Mesenchymal stem cell (in vitro differentiated cells and primary cell): ENCODE measurements around the gene HCFC2.

Source experiments
- DNase-seq: peaks from one replicate; pipeline ENCODE4 v3.0.0-alpha.2; 2013
- H2AFZ ChIP-seq: one replicate; pipeline ENCODE4 v1.6.1; 2013; ENCODE audit warnings: low read depth, mild to moderate bottlenecking, control low read depth, inconsistent platforms, low read length, moderate library complexity
- H2AK5ac ChIP-seq: 2 replicates; pipeline ENCODE4 v1.6.1; 2013; ENCODE audit warnings: low read length, moderate library complexity, mild to moderate bottlenecking, inconsistent platforms; ENCODE audit not compliant: severe bottlenecking
- H2BK120ac ChIP-seq: one replicate; pipeline ENCODE4 v1.6.1; 2013; ENCODE audit warnings: low read depth, mild to moderate bottlenecking, inconsistent platforms, low read length, moderate library complexity
- H2BK12ac ChIP-seq, 2 experiments: one replicate each; pipeline ENCODE4 v1.6.1; 2013; ENCODE audit warnings: inconsistent platforms in 2 of 2, low read length in 2 of 2, mild to moderate bottlenecking in 2 of 2, moderate library complexity in 2 of 2, control low read depth in 1 of 2
- H2BK15ac ChIP-seq: one replicate; pipeline ENCODE4 v1.6.1; 2013; ENCODE audit warnings: mild to moderate bottlenecking, low read depth, inconsistent platforms; ENCODE audit not compliant: poor library complexity, severe bottlenecking
- H2BK5ac ChIP-seq: 2 replicates; pipeline ENCODE4 v1.6.1; 2013; ENCODE audit warnings: low read depth, mild to moderate bottlenecking, low read length, control low read depth, inconsistent platforms; ENCODE audit not compliant: poor library complexity, severe bottlenecking
- H3K14ac ChIP-seq, 2 experiments: one replicate each; pipeline ENCODE4 v1.6.1; 2013; ENCODE audit warnings: inconsistent platforms in 2 of 2, low read length in 2 of 2, control low read depth in 1 of 2, mild to moderate bottlenecking in 1 of 2, moderate library complexity in 1 of 2
- H3K18ac ChIP-seq, 2 experiments: one replicate each; pipeline ENCODE4 v1.6.1; 2013; ENCODE audit warnings: inconsistent platforms in 2 of 2, low read length in 2 of 2, control low read depth in 1 of 2, low read depth in 1 of 2, mild to moderate bottlenecking in 1 of 2
- H3K23ac ChIP-seq, 2 experiments: one replicate each; pipeline ENCODE4 v1.6.1; 2013; ENCODE audit warnings: inconsistent platforms in 2 of 2, low read length in 2 of 2, mild to moderate bottlenecking in 2 of 2, moderate library complexity in 2 of 2, control low read depth in 1 of 2
- H3K27ac ChIP-seq: 2 replicates; pipeline ENCODE4 v1.5.1; 2013; ENCODE audit warnings: mild to moderate bottlenecking, moderate library complexity, low read length, control low read depth, inconsistent platforms; ENCODE audit not compliant: poor library complexity, severe bottlenecking
- H3K27me3 ChIP-seq, 2 experiments: 2 replicates each; pipeline versions ENCODE4 v1.6.1 to v1.7.0; 2013; ENCODE audit warnings: low read length in 2 of 2, mild to moderate bottlenecking in 2 of 2, moderate library complexity in 2 of 2, control low read depth in 1 of 2, inconsistent platforms in 1 of 2; ENCODE audit not compliant: control insufficient read depth in 1 of 2, insufficient read depth in 1 of 2
- H3K36me3 ChIP-seq, 2 experiments: 2 replicates each; pipeline versions ENCODE4 v1.6.1 to v1.7.0; 2013; ENCODE audit warnings: low read length in 2 of 2, control low read depth in 1 of 2, inconsistent platforms in 1 of 2, low read depth in 1 of 2, mild to moderate bottlenecking in 1 of 2; ENCODE audit not compliant: insufficient read depth in 2 of 2, control insufficient read depth in 1 of 2
- H3K4ac ChIP-seq, 2 experiments: one replicate each; pipeline ENCODE4 v1.6.1; 2013; ENCODE audit warnings: inconsistent platforms in 2 of 2, low read length in 2 of 2, mild to moderate bottlenecking in 2 of 2, moderate library complexity in 2 of 2, control low read depth in 1 of 2, low read depth in 1 of 2
- H3K4me1 ChIP-seq: 2 replicates; pipeline ENCODE4 v1.6.1; 2013; ENCODE audit warnings: low read depth, low read length, control low read depth; ENCODE audit not compliant: control insufficient read depth, insufficient read depth
- H3K4me2 ChIP-seq: 2 replicates; pipeline ENCODE4 v1.6.1; 2013; ENCODE audit warnings: low read length, mild to moderate bottlenecking, inconsistent platforms; ENCODE audit not compliant: poor library complexity, severe bottlenecking
- H3K4me3 ChIP-seq, 2 experiments: 2 replicates each; pipeline versions ENCODE4 v1.5.1 to v1.7.0; 2013; ENCODE audit warnings: low read length in 2 of 2, mild to moderate bottlenecking in 2 of 2, control low read depth in 1 of 2, low read depth in 1 of 2; ENCODE audit not compliant: insufficient read depth in 1 of 2
- H3K79me1 ChIP-seq: replicated peaks from 2 replicates; pipeline ENCODE4 v1.6.1; 2013; ENCODE audit warnings: mild to moderate bottlenecking, control low read depth, low read length, inconsistent platforms; ENCODE audit not compliant: poor library complexity, severe bottlenecking
- H3K9ac ChIP-seq: 2 replicates; pipeline ENCODE4 v1.7.0; 2013; ENCODE audit warnings: mild to moderate bottlenecking, low read length, moderate library complexity
- H3K9me3 ChIP-seq: 2 replicates; pipeline ENCODE4 v1.7.0; 2013; ENCODE audit warnings: mild to moderate bottlenecking, low read length; ENCODE audit not compliant: control insufficient read depth
- H4K8ac ChIP-seq: one replicate; pipeline ENCODE4 v1.6.1; 2013; ENCODE audit warnings: inconsistent platforms, mild to moderate bottlenecking, low read length, moderate library complexity
- H4K91ac ChIP-seq: one replicate; pipeline ENCODE4 v1.6.1; 2013; ENCODE audit warnings: mild to moderate bottlenecking, low read length, inconsistent platforms
- WGBS: methylation state at CpG from one replicate; pipeline ENCODE4 v1.1.7; 2013; ENCODE audit warnings: mixed read lengths; 5-methylcytosine and 5-hydroxymethylcytosine counted together

Gene HCFC2

GRCh38 chr12:104056419-104056972 is 7.8 kb upstream of the HCFC2 start:
- Histone ChIP-seq H4K91ac (no peak overlapping the region), H3K36me3 (no peaks in the 10 kb centered on the region), H3K4me1 (no peaks in the 10 kb centered on the region), H3K79me1 (no peaks in the 10 kb centered on the region), H2BK12ac (no peak overlapping the region), H3K4ac (no peak overlapping the region), H3K9ac (peak overlapping the region; percentile 11), H3K4me2 (no peak overlapping the region), H3K27ac (no peak overlapping the region), H2BK15ac (no peak overlapping the region), H3K27me3 (peaks cover 0 to 22% of the 10 kb centered on the region in 2 experiments), H2AK5ac (no peak overlapping the region), H2BK120ac (no peak overlapping the region), H3K4me3 (no peak overlapping the region), H2BK5ac (no peak overlapping the region), H4K8ac (no peak overlapping the region), H2AFZ (no peak overlapping the region), H3K14ac (no peak overlapping the region), H3K9me3 (no peaks in the 10 kb centered on the region), H3K23ac (no peak overlapping the region), H3K18ac (no peak overlapping the region)
- 96% methylated on average over 4 of the region's 4 CpGs for WGBS
- DNase-seq = no peak

DNA sequence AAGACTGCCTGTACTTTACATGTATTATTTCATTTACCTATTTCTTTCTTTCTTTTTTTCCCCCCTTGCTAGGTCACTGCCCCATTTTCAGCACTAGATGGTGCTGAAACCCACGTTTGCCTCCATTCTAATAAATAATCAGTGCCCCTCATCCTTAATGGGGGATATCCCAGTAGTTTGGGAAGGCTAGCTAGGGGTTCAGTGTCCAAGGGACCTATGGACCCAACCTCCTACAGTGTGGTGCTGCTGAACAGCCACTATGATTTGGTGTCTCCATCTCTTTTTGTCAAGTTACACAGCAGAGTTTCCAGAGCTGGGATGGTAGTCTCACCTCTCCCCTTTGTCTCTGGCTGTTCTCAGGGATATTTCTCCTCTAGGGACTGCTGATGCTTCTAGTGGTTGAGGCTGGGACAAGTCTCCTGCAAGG is 6.5 kb upstream of the HCFC2 start:
- no peaks in the 10 kb centered on the region for H3K79me1 ChIP-seq
- no peak overlapping the region for H2BK15ac ChIP-seq
- H3K27ac ChIP-seq = no peak overlapping the region
- H3K27me3 ChIP-seq = peaks cover 0 to 22% of the 10 kb centered on the region in 2 experiments
- H3K36me3 ChIP-seq = no peaks in the 10 kb centered on the region
- no peaks in the 10 kb centered on the region for H3K4me1 ChIP-seq
- no peak overlapping the region for H3K14ac ChIP-seq
- no peaks in the 10 kb centered on the region for H3K9me3 ChIP-seq
- WGBS = 0% methylated on average over 1 of the region's 1 CpG
- no peak overlapping the region for H2AFZ ChIP-seq
- H4K8ac ChIP-seq = no peak overlapping the region
- H2BK5ac ChIP-seq = no peak overlapping the region
- no peak overlapping the region for H3K4ac ChIP-seq
- H2AK5ac ChIP-seq = no peak overlapping the region
- H2BK120ac ChIP-seq = no peak overlapping the region
- H3K18ac ChIP-seq = no peak overlapping the region
- H3K4me3 ChIP-seq = no peak overlapping the region
- H4K91ac ChIP-seq = no peak overlapping the region
- no peak overlapping the region for H3K4me2 ChIP-seq
- DNase-seq = peak; percentile 46
- H2BK12ac ChIP-seq = no peak overlapping the region
- H3K23ac ChIP-seq = no peak overlapping the region
- no peak overlapping the region for H3K9ac ChIP-seq

DNA sequence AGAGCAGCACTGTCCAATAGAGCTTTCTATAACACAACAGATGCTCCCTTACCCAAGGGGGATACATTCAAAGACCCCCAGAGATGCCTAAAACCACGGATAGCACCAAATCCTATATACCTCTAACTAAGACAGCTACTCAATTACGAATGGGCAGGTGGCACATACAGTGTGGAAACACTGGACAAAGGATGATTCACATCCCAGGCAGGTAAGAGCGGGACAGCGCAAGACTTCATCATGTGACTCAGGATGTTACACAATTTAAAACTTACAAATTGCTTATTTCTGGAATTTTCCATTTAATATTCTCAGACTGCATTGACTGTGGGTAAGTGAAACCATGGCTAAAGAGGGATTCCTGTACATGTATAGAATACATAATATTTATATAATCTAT is 5.5 kb upstream of the HCFC2 start:
- Histone ChIP-seq H3K4ac (no peak overlapping the region), H3K4me1 (peaks cover 1% of the 10 kb centered on the region), H3K9me3 (no peaks in the 10 kb centered on the region), H3K79me1 (no peaks in the 10 kb centered on the region), H2BK15ac (no peak overlapping the region), H2AFZ (no peak overlapping the region), H3K27me3 (peaks cover 0 to 22% of the 10 kb centered on the region in 2 experiments), H2AK5ac (no peak overlapping the region), H2BK120ac (no peak overlapping the region), H3K27ac (no peak overlapping the region), H4K8ac (no peak overlapping the region), H2BK5ac (no peak overlapping the region), H3K18ac (no peak overlapping the region), H3K4me2 (no peak overlapping the region), H2BK12ac (no peak overlapping the region), H3K9ac (no peak overlapping the region), H4K91ac (no peak overlapping the region), H3K23ac (no peak overlapping the region), H3K36me3 (no peaks in the 10 kb centered on the region), H3K4me3 (no peak overlapping the region), H3K14ac (no peak overlapping the region)
- no peak for DNase-seq
- WGBS = 88% methylated on average over 4 of the region's 4 CpGs

GRCh38 chr12:104059963-104060362 is 4.4 kb upstream of the HCFC2 start:
- Histone ChIP-seq H3K27me3 (peaks cover 0 to 16% of the 10 kb centered on the region in 2 experiments), H3K79me1 (peaks cover 2% of the 10 kb centered on the region), H3K23ac (no peak overlapping the region), H2BK5ac (no peak overlapping the region), H3K4me1 (peaks cover 1% of the 10 kb centered on the region), H3K9ac (no peak overlapping the region), H3K14ac (no peak overlapping the region), H2BK120ac (no peak overlapping the region), H3K4me3 (no peak overlapping the region), H3K4ac (no peak overlapping the region), H2BK12ac (no peak overlapping the region), H3K27ac (no peak overlapping the region), H4K91ac (no peak overlapping the region), H3K9me3 (no peaks in the 10 kb centered on the region), H3K36me3 (no peaks in the 10 kb centered on the region), H3K18ac (no peak overlapping the region), H2AK5ac (no peak overlapping the region), H4K8ac (no peak overlapping the region), H2AFZ (no peak overlapping the region), H2BK15ac (no peak overlapping the region), H3K4me2 (no peak overlapping the region)
- 86% methylated on average over 2 of the region's 2 CpGs for WGBS
- no peak for DNase-seq
